Upper lobe of right lung (tissue), 1 donor: ENCODE measurements around the gene ANKRD66. TPM values are rescaled to one million over a fixed set of nuclear protein-coding genes. Genes with fewer than 3 reads are reported as not detected.

Experiments used
- ATAC-seq: fragments of 200-7000 bp; cut with Tn5 transposase; one replicate; pipeline ENCODE4 v1.9.1; 2020; ENCODE audit warnings: mild to moderate bottlenecking, moderate library complexity
- DNase-seq: peaks from one replicate; pipeline ENCODE4 v3.0.0-alpha.2; 2020
- H3K27ac ChIP-seq: fragments of 200-600 bp; one replicate; pipeline ENCODE4 v1.8.0; 2022
- H3K27me3 ChIP-seq: fragments of 200-600 bp; one replicate; pipeline ENCODE4 v1.8.0; 2022; ENCODE audit warnings: mild to moderate bottlenecking
- H3K36me3 ChIP-seq: fragments of 200-600 bp; one replicate; pipeline ENCODE4 v1.8.0; 2022
- H3K4me1 ChIP-seq: fragments of 200-600 bp; one replicate; pipeline ENCODE4 v1.8.0; 2022
- H3K4me3 ChIP-seq: fragments of 200-600 bp; one replicate; pipeline ENCODE4 v1.8.0; 2022; ENCODE audit warnings: mild to moderate bottlenecking
- H3K9me3 ChIP-seq: fragments of 200-600 bp; one replicate; pipeline ENCODE4 v1.8.0; 2022
- intact Hi-C: fragments of 100-400 bp; cut with DNase I; formaldehyde crosslinking; loops from one replicate; pipeline ENCODE4 v1.11.0; 2022
- total RNA-seq: library from RNA; stranded (reverse); fragmentation: NEBNext Ultra II Directional; extraction: Animal tissue kit (Norgen Biotek cat#: 25700); gene quantifications from one replicate; pipeline ENCODE4 v1.2.1, GENCODE V29; 2021
- TF ChIP-seq, protein P1 (sequence below): fragments of 200-600 bp; IDR thresholded peaks from one replicate; pipeline ENCODE4 v1.8.0; 2022; ENCODE audit warnings: antibody characterized with exemption
- donor health status: DM: no; HTN: yes; CAD: no; lungs with severe emphysema.

Gene ANKRD66
- total RNA-seq, 1 donor from 2014 or later, result not detected

GRCh38 chr6:46776070-46776712, 29.5 kb downstream of the ANKRD66 start:
- no peaks in the 10 kb centered on the region for H3K36me3 ChIP-seq
- H3K27ac ChIP-seq, result no peak overlapping the region
- H3K4me3 ChIP-seq, result no peak overlapping the region
- intact Hi-C loops, result no loop called here
- DNase-seq (no peak), ATAC-seq (peak; percentile 59)
- H3K4me1 ChIP-seq, result peaks cover 6% of the 10 kb centered on the region
- TF ChIP-seq, protein P1, sequence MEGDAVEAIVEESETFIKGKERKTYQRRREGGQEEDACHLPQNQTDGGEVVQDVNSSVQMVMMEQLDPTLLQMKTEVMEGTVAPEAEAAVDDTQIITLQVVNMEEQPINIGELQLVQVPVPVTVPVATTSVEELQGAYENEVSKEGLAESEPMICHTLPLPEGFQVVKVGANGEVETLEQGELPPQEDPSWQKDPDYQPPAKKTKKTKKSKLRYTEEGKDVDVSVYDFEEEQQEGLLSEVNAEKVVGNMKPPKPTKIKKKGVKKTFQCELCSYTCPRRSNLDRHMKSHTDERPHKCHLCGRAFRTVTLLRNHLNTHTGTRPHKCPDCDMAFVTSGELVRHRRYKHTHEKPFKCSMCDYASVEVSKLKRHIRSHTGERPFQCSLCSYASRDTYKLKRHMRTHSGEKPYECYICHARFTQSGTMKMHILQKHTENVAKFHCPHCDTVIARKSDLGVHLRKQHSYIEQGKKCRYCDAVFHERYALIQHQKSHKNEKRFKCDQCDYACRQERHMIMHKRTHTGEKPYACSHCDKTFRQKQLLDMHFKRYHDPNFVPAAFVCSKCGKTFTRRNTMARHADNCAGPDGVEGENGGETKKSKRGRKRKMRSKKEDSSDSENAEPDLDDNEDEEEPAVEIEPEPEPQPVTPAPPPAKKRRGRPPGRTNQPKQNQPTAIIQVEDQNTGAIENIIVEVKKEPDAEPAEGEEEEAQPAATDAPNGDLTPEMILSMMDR, result no peak
- no peaks in the 10 kb centered on the region for H3K9me3 ChIP-seq
- peaks cover 3% of the 10 kb centered on the region for H3K27me3 ChIP-seq

DNA sequence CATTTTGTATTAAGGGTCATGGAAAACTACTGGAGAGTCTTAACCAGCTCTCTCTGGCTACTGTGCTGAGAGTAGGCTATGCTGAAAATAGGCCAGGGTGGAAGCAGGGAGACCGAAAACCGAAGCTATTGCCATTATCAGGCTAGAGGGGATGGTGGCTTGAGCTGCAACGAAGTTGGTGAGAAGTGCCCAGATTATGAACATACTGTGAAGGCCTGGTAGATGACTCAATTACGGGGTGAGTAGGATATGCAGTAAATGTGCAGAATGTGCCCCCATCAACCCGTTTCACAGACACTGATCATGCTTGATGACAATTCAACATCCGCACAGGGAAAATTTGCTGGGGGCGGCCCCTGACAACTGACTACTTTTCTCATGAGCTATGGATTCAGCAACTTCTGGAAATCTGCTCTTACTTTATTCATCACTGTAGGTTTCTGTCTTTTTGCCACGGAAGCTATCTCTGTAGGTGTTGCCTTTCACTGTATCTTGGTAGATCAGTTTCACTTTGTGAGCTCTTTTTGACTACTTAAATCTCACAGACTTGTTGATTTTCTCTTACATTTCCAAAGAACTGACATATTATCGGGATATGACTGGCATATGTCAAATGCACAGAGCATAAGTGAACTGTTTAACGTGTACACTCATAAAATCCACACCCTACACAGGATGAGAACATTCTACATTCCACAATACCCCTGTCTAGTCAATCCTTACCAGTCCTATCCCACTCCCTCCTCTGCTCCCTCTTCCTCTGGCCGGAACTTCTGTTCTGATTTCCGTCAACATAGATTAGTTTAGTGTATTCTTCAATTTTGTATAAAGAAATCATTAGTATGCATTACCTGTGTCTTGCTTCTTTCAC, 31.0 kb downstream of the ANKRD66 start:
- Histone ChIP-seq H3K9me3 (no peaks in the 10 kb centered on the region), H3K4me1 (peaks cover 6% of the 10 kb centered on the region), H3K27me3 (peaks cover 3% of the 10 kb centered on the region), H3K4me3 (no peak overlapping the region), H3K27ac (no peak overlapping the region), H3K36me3 (no peaks in the 10 kb centered on the region)
- TF ChIP-seq, protein P1, result no peak
- no peak for DNase-seq
- intact Hi-C loops, result no loop called here
- no peak for ATAC-seq

- Histone ChIP-seq H3K4me1 (no peaks in the 10 kb centered on the region), H3K36me3 (no peaks in the 10 kb centered on the region), H3K27ac (no peak overlapping the region), H3K9me3 (no peaks in the 10 kb centered on the region), H3K4me3 (no peak overlapping the region), H3K27me3 (peaks cover 3% of the 10 kb centered on the region)
- intact Hi-C loops, result no loop called here
- ATAC-seq (peak; percentile 78), DNase-seq (no peak)
- TF ChIP-seq, protein P1, result peak; percentile 68
Observed at GRCh38 chr6:46781478-46782378, 35.0 kb downstream of the ANKRD66 start.

GRCh38 chr6:46784535-46784934, 37.8 kb downstream of the ANKRD66 start:
- no peak overlapping the region for H3K27ac ChIP-seq
- TF ChIP-seq, protein P1, result no peak
- no peak overlapping the region for H3K4me3 ChIP-seq
- H3K27me3 ChIP-seq, result no peaks in the 10 kb centered on the region
- no peaks in the 10 kb centered on the region for H3K36me3 ChIP-seq
- ATAC-seq (no peak), DNase-seq (no peak)
- intact Hi-C loops, result no loop called here
- no peaks in the 10 kb centered on the region for H3K9me3 ChIP-seq
- H3K4me1 ChIP-seq, result no peaks in the 10 kb centered on the region

DNA sequence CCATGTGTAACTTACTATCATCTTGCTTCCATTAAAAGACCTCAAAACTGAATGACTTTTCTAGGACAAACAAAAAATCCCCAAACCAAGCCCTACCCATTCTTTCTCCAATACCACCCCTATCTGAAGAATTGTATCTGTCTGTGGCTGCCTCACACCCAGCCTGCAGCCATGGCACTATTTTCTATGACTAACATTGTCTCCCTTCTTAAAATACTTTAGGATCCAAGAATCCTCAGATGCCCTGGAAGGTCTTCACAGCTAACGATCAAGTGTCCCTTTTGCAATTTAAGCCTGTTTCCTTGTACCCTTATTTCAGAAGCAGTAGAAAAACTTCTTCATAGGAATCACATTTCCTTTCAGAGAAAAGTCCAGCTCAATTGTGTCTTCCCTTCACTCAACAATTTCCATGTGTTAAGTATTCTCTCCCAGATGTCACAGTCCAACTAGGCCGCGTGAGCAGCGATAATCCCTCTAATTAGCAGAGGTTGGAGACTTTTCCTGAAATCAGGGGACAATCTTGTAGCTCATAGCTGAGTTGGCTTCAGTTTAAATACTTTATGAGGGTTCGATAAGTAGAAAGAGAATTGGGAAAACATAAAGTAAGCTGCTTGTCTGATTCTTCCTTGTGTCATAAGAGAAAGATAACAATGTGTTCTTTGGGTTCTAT, 41.3 kb downstream of the ANKRD66 start:
- Histone ChIP-seq H3K4me3 (no peak overlapping the region), H3K4me1 (no peaks in the 10 kb centered on the region), H3K27ac (no peak overlapping the region), H3K9me3 (no peaks in the 10 kb centered on the region), H3K27me3 (no peaks in the 10 kb centered on the region), H3K36me3 (no peaks in the 10 kb centered on the region)
- TF ChIP-seq, protein P1, result no peak
- DNase-seq (no peak), ATAC-seq (no peak)
- intact Hi-C loops, result no loop called here
